ENCODE data around the gene ARPC5L.

The ARPC5L gene

GRCh38 chr9:124863371-124863871 lies 1.5 kb downstream of the ARPC5L start:
- DNase-seq (ENCODE audit: low read depth in 1 of 2, low spot score in 1 of 2): no peak
- Histone ChIP-seq H3K4me3 (replicated peaks; ENCODE audit: insufficient read depth, low read length) (no peak overlapping the region), H3K27ac (replicated peaks) (no peak overlapping the region), H3K27me3 (ENCODE audit: insufficient read depth, poor library complexity, severe bottlenecking) (no peaks in the 10 kb centered on the region)
- TF ChIP-seq GABPA (IDR thresholded peaks at IDR 0.05; ENCODE audit: low read depth) (no peak), SPI1 (IDR thresholded peaks at IDR 0.05; ENCODE audit: borderline replicate concordance, low read depth) (peak; percentile 46; the same call in 1 of the 2 replicates), REST (IDR thresholded peaks at IDR 0.05; ENCODE audit: insufficient replicate concordance, low read depth) (no peak), POLR2AphosphoS5 (IDR thresholded peaks at IDR 0.05; ENCODE audit: low read depth) (no peak), CTCF (IDR thresholded peaks at IDR 0.05; ENCODE audit: insufficient read depth, low read length) (no peak)

GRCh38 chr9:124868511-124869465 lies 6.9 kb downstream of the ARPC5L start:
- H3K4me3 ChIP-seq (replicated peaks; ENCODE audit: insufficient read depth, low read length): peak overlapping the region; percentile 73
- DNase-seq (ENCODE audit: low read depth in 1 of 2, low spot score in 1 of 2): peak; percentile 89 to 91
- H3K27ac ChIP-seq (replicated peaks): peak overlapping the region; percentile 95
- H3K27me3 ChIP-seq (ENCODE audit: insufficient read depth, poor library complexity, severe bottlenecking): no peaks in the 10 kb centered on the region
- peak; percentile 87 for TF ChIP-seq POLR2AphosphoS5 (IDR thresholded peaks at IDR 0.05; ENCODE audit: low read depth)
- peak; percentile 71 for TF ChIP-seq REST (IDR thresholded peaks at IDR 0.05; ENCODE audit: insufficient replicate concordance, low read depth)
- TF ChIP-seq CTCF (IDR thresholded peaks at IDR 0.05; ENCODE audit: insufficient read depth, low read length): no peak
- TF ChIP-seq GABPA (IDR thresholded peaks at IDR 0.05; ENCODE audit: low read depth): peak; percentile 90

GRCh38 chr9:124869466-124869985 lies 7.6 kb downstream of the ARPC5L start:
- DNase-seq (ENCODE audit: low read depth in 1 of 2, low spot score in 1 of 2): peak in 1 of 2 experiments; percentile 31

More at GRCh38 chr9:124869466-124869985, 7.6 kb downstream of the ARPC5L start:
- Histone ChIP-seq H3K27ac (replicated peaks) (peak overlapping the region; percentile 95), H3K4me3 (replicated peaks; ENCODE audit: insufficient read depth, low read length) (peak overlapping the region; percentile 73), H3K27me3 (ENCODE audit: insufficient read depth, poor library complexity, severe bottlenecking) (no peaks in the 10 kb centered on the region)
- no peak for TF ChIP-seq POLR2AphosphoS5 (IDR thresholded peaks at IDR 0.05; ENCODE audit: low read depth)
- no peak for TF ChIP-seq REST (IDR thresholded peaks at IDR 0.05; ENCODE audit: insufficient replicate concordance, low read depth)
- TF ChIP-seq CTCF (IDR thresholded peaks at IDR 0.05; ENCODE audit: insufficient read depth, low read length): no peak
- no peak for TF ChIP-seq SPI1 (IDR thresholded peaks at IDR 0.05; ENCODE audit: borderline replicate concordance, low read depth)
